ENCODE measurements around the gene RNF130. TPM values are rescaled to one million over a fixed set of nuclear protein-coding genes. Genes with fewer than 3 reads are reported as not detected.

The RNF130 gene
- total RNA-seq, 1 donor from 2014 or later, result 29.8 TPM

- DNase-seq (ENCODE audit: low read depth) (no peak), FAIRE-seq (no peak)
- Mint-ChIP-seq H3K27me3 (ENCODE audit: low read depth, unreplicated experiment) (peaks cover 2% of the 10 kb centered on the region), H3K4me1 (ENCODE audit: low read depth, unreplicated experiment) (no peaks in the 10 kb centered on the region), H3K27ac (ENCODE audit: unreplicated experiment) (no peak overlapping the region), H3K36me3 (ENCODE audit: low read depth, unreplicated experiment) (no peaks in the 10 kb centered on the region), H3K4me3 (ENCODE audit: unreplicated experiment) (no peak overlapping the region), H3K9me3 (ENCODE audit: unreplicated experiment) (peaks cover 17% of the 10 kb centered on the region)
- Histone ChIP-seq H3K27ac (ENCODE audit: low read depth, low read length) (no peak overlapping the region), H3K9ac (ENCODE audit: low read length) (no peak overlapping the region), H3K27me3 (ENCODE audit: insufficient read depth, low read length) (no peaks in the 10 kb centered on the region), H3K9me3 (ENCODE audit: insufficient read depth, low read depth, low read length) (peaks cover 6% of the 10 kb centered on the region), H3K4me2 (ENCODE audit: low read length) (no peak overlapping the region), H3K36me3 (ENCODE audit: insufficient read depth, low read length) (no peaks in the 10 kb centered on the region), H3K4me1 (ENCODE audit: insufficient read depth, low read length) (no peaks in the 10 kb centered on the region), H3K4me3 (ENCODE audit: insufficient read depth, low read depth, low read length) (no peak overlapping the region), H4K20me1 (ENCODE audit: insufficient read depth, low read length) (no peaks in the 10 kb centered on the region), H2AFZ (ENCODE audit: low read depth, low read length) (no peak overlapping the region), H3K79me2 (ENCODE audit: insufficient read depth, low read length) (no peaks in the 10 kb centered on the region)
- TF ChIP-seq EZH2 (IDR thresholded peaks at IDR 0.05; ENCODE audit: insufficient read depth, low read length) (no peak), CTCF (IDR thresholded peaks at IDR 0.05; ENCODE audit: insufficient read depth, low read depth, low read length) (no peak)
Measured at GRCh38 chr5:180105827-180106312, 34.3 kb upstream of the RNF130 start.

GRCh38 chr5:180104168-180104530, 32.6 kb upstream of the RNF130 start:
- no peak overlapping the region for H3K9ac ChIP-seq (ENCODE audit: low read length)
- TF ChIP-seq CTCF (IDR thresholded peaks at IDR 0.05; ENCODE audit: insufficient read depth, low read depth, low read length) (no peak), EZH2 (IDR thresholded peaks at IDR 0.05; ENCODE audit: insufficient read depth, low read length) (no peak)
- H2AFZ ChIP-seq (ENCODE audit: low read depth, low read length), result no peak overlapping the region
- no peaks in the 10 kb centered on the region for H3K4me1 ChIP-seq (ENCODE audit: insufficient read depth, low read length)
- FAIRE-seq, result no peak
- H3K27ac ChIP-seq (ENCODE audit: low read depth, low read length), result no peak overlapping the region
- H3K4me3 Mint-ChIP-seq (ENCODE audit: unreplicated experiment), result no peak overlapping the region
- H3K27me3 ChIP-seq (ENCODE audit: insufficient read depth, low read length), result no peaks in the 10 kb centered on the region
- peaks cover 6% of the 10 kb centered on the region for H3K9me3 ChIP-seq (ENCODE audit: insufficient read depth, low read depth, low read length)
- no peaks in the 10 kb centered on the region for H4K20me1 ChIP-seq (ENCODE audit: insufficient read depth, low read length)
- no peak for DNase-seq (ENCODE audit: low read depth)
- no peaks in the 10 kb centered on the region for H3K79me2 ChIP-seq (ENCODE audit: insufficient read depth, low read length)
- no peak overlapping the region for H3K4me3 ChIP-seq (ENCODE audit: insufficient read depth, low read depth, low read length)
- peaks cover 17% of the 10 kb centered on the region for H3K9me3 Mint-ChIP-seq (ENCODE audit: unreplicated experiment)
- H3K4me2 ChIP-seq (ENCODE audit: low read length), result no peak overlapping the region
- no peaks in the 10 kb centered on the region for H3K36me3 ChIP-seq (ENCODE audit: insufficient read depth, low read length)
- peaks cover 3% of the 10 kb centered on the region for H3K36me3 Mint-ChIP-seq (ENCODE audit: low read depth, unreplicated experiment)
- H3K27ac Mint-ChIP-seq (ENCODE audit: unreplicated experiment), result no peak overlapping the region
- H3K27me3 Mint-ChIP-seq (ENCODE audit: low read depth, unreplicated experiment), result peaks cover 2% of the 10 kb centered on the region
- no peaks in the 10 kb centered on the region for H3K4me1 Mint-ChIP-seq (ENCODE audit: low read depth, unreplicated experiment)

- FAIRE-seq, result no peak
- Histone ChIP-seq H3K9me3 (ENCODE audit: insufficient read depth, low read depth, low read length) (peaks cover 6% of the 10 kb centered on the region), H2AFZ (ENCODE audit: low read depth, low read length) (no peak overlapping the region), H3K4me3 (ENCODE audit: insufficient read depth, low read depth, low read length) (no peak overlapping the region), H3K36me3 (ENCODE audit: insufficient read depth, low read length) (no peaks in the 10 kb centered on the region), H3K9ac (ENCODE audit: low read length) (no peak overlapping the region), H3K27me3 (ENCODE audit: insufficient read depth, low read length) (no peaks in the 10 kb centered on the region), H3K79me2 (ENCODE audit: insufficient read depth, low read length) (no peaks in the 10 kb centered on the region), H3K4me2 (ENCODE audit: low read length) (no peak overlapping the region), H3K4me1 (ENCODE audit: insufficient read depth, low read length) (no peaks in the 10 kb centered on the region), H4K20me1 (ENCODE audit: insufficient read depth, low read length) (no peaks in the 10 kb centered on the region), H3K27ac (ENCODE audit: low read depth, low read length) (no peak overlapping the region)
- DNase-seq (ENCODE audit: low read depth), result no peak
- Mint-ChIP-seq H3K4me1 (ENCODE audit: low read depth, unreplicated experiment) (no peaks in the 10 kb centered on the region), H3K27me3 (ENCODE audit: low read depth, unreplicated experiment) (peaks cover 2% of the 10 kb centered on the region), H3K36me3 (ENCODE audit: low read depth, unreplicated experiment) (peaks cover 3% of the 10 kb centered on the region), H3K9me3 (ENCODE audit: unreplicated experiment) (peaks cover 18% of the 10 kb centered on the region), H3K27ac (ENCODE audit: unreplicated experiment) (no peak overlapping the region), H3K4me3 (ENCODE audit: unreplicated experiment) (no peak overlapping the region)
- TF ChIP-seq CTCF (IDR thresholded peaks at IDR 0.05; ENCODE audit: insufficient read depth, low read depth, low read length), result no peak
- no peak for TF ChIP-seq EZH2 (IDR thresholded peaks at IDR 0.05; ENCODE audit: insufficient read depth, low read length)
Measured at GRCh38 chr5:180103487-180104167, 32.1 kb upstream of the RNF130 start.

All from astrocyte (in vitro differentiated cells and primary cell).